ENCODE measurements around the gene MICAL2. TPM values are rescaled to one million over a fixed set of nuclear protein-coding genes. Genes with fewer than 3 reads are reported as not detected.

MICAL2 gene
- polyA plus RNA-seq, 2 of the 4 experiments (the other 2 are of a cell fraction) = 39.8 to 42.1 TPM

DNA sequence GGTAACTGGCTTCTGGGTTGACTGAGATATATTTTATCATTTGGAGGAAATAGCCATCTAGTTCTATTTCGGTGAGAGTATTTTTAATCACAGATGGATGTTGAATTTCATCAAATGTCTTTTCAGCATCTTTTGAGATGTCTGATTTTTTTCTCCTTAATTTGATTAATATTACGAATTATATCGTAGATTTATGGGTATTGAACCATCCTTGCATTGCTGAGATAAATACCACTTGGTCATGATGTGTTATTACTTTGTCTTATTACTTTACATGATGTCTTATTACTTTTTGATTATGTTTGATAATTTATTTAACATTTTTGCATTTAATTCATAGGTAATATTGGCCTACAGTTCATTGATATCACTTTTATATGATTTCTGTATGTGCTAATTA, 188.2 kb downstream of the MICAL2 start:
- POLR2A ChIA-PET = no interaction called here
- H3K9me3 ChIP-seq = peaks cover 10% of the 10 kb centered on the region; the same call in 1 of the 3 replicates
- H3K4me3 ChIP-seq = no peak overlapping the region
- H3K4me1 ChIP-seq = no peaks in the 10 kb centered on the region
- no peak overlapping the region for H3K4me2 ChIP-seq
- DNase-seq (ENCODE audit: low read depth in 1 of 2, low spot score in 1 of 2) (no peak), FAIRE-seq (peak; percentile 13), ATAC-seq (no peak)
- WGBS (ENCODE audit: missing lambda C conversion rate) = 50% methylated on average over 3 of the region's 3 CpGs
- TF ChIP-seq EHF (CRISPR knock-in tag; IDR thresholded peaks at IDR 0.05) = no peak
- no peak for TF ChIP-seq RCOR1 (IDR thresholded peaks at IDR 0.05; ENCODE audit: low read depth, low read length)
- TF ChIP-seq MAFK (IDR thresholded peaks at IDR 0.05; ENCODE audit: partially characterized antibody) = no peak
- TF ChIP-seq, protein P1, sequence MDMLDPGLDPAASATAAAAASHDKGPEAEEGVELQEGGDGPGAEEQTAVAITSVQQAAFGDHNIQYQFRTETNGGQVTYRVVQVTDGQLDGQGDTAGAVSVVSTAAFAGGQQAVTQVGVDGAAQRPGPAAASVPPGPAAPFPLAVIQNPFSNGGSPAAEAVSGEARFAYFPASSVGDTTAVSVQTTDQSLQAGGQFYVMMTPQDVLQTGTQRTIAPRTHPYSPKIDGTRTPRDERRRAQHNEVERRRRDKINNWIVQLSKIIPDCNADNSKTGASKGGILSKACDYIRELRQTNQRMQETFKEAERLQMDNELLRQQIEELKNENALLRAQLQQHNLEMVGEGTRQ (IDR thresholded peaks at IDR 0.05) = no peak
- TF ChIP-seq, protein P2, sequence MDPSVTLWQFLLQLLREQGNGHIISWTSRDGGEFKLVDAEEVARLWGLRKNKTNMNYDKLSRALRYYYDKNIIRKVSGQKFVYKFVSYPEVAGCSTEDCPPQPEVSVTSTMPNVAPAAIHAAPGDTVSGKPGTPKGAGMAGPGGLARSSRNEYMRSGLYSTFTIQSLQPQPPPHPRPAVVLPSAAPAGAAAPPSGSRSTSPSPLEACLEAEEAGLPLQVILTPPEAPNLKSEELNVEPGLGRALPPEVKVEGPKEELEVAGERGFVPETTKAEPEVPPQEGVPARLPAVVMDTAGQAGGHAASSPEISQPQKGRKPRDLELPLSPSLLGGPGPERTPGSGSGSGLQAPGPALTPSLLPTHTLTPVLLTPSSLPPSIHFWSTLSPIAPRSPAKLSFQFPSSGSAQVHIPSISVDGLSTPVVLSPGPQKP (IDR thresholded peaks at IDR 0.05; ENCODE audit: low read depth, low read length) = no peak
- no peak for TF ChIP-seq NPAS2 (CRISPR knock-in tag; IDR thresholded peaks at IDR 0.05; ENCODE audit: borderline replicate concordance)
- TF ChIP-seq CBX8 (IDR thresholded peaks at IDR 0.05) = no peak
- TF ChIP-seq HOXB5 (CRISPR knock-in tag; IDR thresholded peaks at IDR 0.05) = no peak
- TF ChIP-seq HOXA7 (CRISPR knock-in tag; IDR thresholded peaks at IDR 0.05) = no peak
- CTCF ChIA-PET = interaction anchor here (4.0 kb wide), 1 partner anchor 10 kb away, joined by 28 read pairs; no protein-coding TSS in a partner anchor
- H3K27ac ChIP-seq = no peak overlapping the region

DNA sequence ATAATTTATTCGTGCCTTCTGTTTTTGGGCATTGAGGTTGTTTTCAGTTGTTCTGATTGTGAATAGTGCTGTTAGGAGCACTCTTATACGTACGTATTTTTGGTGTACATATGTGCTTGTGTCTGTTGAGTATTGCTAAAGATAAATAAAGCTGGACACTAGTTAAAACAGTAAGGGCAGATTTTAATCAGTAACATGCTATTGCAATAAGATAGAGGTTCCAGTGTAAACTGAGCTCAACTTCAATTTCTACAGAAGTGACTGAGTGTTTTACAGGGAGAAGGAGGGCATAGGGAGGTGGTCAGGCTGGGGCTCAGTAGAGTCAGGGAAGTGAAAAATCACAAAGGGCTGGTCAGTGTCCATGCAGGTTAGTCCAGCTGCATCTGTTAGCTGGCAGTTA, 191.0 kb downstream of the MICAL2 start:
- DNase-seq (ENCODE audit: low read depth in 1 of 2, low spot score in 1 of 2) = no peak
- CTCF ChIA-PET = interaction anchor here (1.4 to 4.0 kb wide), 2 partner anchors 12 to 30 kb away, joined by 7 to 28 read pairs; no protein-coding TSS in a partner anchor

DNA sequence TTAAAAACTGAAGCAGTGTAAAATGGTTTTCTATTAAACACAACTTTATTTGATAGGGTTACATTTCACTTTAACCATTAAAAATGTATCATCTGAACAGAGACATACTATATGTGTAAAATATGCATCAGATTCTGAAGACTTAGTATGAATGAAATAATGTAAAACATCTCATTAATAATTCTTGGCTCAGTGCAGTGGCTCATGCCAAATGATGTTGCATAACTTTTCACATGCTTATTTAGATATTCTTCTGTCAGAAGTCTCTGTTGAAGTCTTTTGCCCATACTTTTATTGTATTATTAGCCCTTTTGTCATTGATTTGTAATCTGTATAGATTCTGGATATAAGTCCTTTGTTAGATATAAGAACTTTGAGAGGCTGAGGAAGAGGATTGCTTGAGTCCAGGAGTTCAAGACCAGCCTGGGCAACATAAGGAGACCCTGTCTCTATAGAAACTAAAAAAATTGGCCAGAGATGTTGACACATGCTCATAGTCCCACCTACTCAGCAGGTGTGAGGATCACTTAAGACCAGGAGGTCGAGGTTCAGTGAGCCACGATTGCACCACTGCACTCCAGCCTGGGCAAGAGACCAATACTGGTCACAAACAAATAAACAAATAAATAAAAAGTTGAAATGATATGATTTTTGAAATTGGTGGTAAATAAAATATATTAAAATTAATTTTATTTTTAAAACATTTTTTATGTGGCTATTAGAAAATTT, 193.2 kb downstream of the MICAL2 start:
- ChIA-PET POLR2A (no interaction called here), CTCF (no interaction called here)
- H3K9me3 ChIP-seq = peaks cover 6% of the 10 kb centered on the region; the same call in 1 of the 3 replicates
- ATAC-seq (no peak), DNase-seq (ENCODE audit: low read depth in 1 of 2, low spot score in 1 of 2) (no peak), FAIRE-seq (no peak)
- no peak overlapping the region for H3K27ac ChIP-seq
- 42% methylated on average over 2 of the region's 2 CpGs for WGBS (ENCODE audit: missing lambda C conversion rate)
- no peak overlapping the region for H3K4me2 ChIP-seq
- H3K4me1 ChIP-seq = no peaks in the 10 kb centered on the region
- no peak overlapping the region for H3K4me3 ChIP-seq
- TF ChIP-seq ESRRA (IDR thresholded peaks at IDR 0.05; ENCODE audit: borderline replicate concordance, low read length) (no peak), EHF (CRISPR knock-in tag; IDR thresholded peaks at IDR 0.05) (no peak)

More for the DNA sequence above, 191.0 kb downstream of the MICAL2 start:
- TF ChIP-seq RNF2 (IDR thresholded peaks at IDR 0.05; ENCODE audit: borderline replicate concordance, low read depth) = no peak
- Histone ChIP-seq H3K4me1 (no peaks in the 10 kb centered on the region), H3K27ac (no peak overlapping the region), H3K4me2 (no peak overlapping the region), H3K9me3 (peaks cover 10% of the 10 kb centered on the region; the same call in 1 of the 3 replicates), H3K4me3 (no peak overlapping the region)
- FAIRE-seq (no peak), ATAC-seq (no peak)
- POLR2A ChIA-PET = no interaction called here
- WGBS (ENCODE audit: missing lambda C conversion rate) = 77% methylated on average over 3 of the region's 3 CpGs

DNA sequence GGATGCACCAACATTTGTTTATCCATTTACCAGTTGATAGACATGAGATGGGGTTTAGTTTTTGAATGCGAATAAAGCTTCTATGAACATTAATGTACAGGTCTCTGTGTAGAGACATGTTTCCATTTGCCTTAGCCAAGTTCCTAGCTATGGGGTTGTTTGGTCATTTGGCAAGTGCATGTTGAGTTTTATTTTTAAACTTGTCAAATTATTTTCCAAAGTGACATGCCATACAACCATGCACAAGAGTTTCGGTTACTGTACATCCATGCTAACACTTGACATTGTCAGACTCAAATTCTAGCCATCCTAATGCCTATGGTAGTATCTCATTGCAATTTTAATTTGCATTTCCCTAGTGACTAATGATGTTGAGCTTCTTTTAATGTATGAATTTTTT, 196.4 kb downstream of the MICAL2 start:
- ATAC-seq (no peak), DNase-seq (ENCODE audit: low read depth in 1 of 2, low spot score in 1 of 2) (no peak), FAIRE-seq (peak; percentile 65)
- no peak overlapping the region for H3K4me3 ChIP-seq
- TF ChIP-seq RAD21 (conservative IDR thresholded peaks at IDR 0.05 in 1 of 2, IDR thresholded peaks at IDR 0.05 in 1 of 2) = no peak
- ChIA-PET CTCF (interaction anchor here (1.5 to 3.6 kb wide), 2 partner anchors 18 to 24 kb away, joined by 7 to 18 read pairs; no protein-coding TSS in a partner anchor), POLR2A (no interaction called here)
- no peak overlapping the region for H3K4me2 ChIP-seq
- 0 out of 3 replicates have a peak, but pooled peaks cover 4% of the 10 kb centered on the region for H3K9me3 ChIP-seq
- WGBS (ENCODE audit: missing lambda C conversion rate) = 93% methylated on average over 2 of the region's 2 CpGs
- no peaks in the 10 kb centered on the region for H3K4me1 ChIP-seq
- no peak overlapping the region for H3K27ac ChIP-seq

DNA sequence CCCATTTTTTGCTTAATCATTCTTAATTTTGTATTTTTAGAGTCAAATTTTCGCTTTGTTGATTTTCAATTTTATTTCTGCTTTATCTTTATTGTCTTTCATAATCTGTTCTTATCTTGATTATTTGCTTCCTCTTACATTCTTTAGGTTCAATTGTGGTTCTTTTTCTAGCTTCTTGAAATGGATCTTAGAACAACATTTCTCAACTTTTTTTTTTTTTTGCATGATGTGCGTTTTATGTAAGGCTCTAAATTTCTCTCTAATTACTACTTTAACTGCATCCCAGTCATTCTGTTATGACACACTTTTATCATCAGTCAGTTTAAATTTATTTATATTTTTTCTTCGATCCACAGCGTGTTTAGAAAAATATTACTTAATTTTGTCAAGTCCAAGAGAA, 201.7 kb downstream of the MICAL2 start:
- FAIRE-seq (peak; percentile 84), DNase-seq (ENCODE audit: low read depth in 1 of 2, low spot score in 1 of 2) (no peak), ATAC-seq (no peak)
- CTCF ChIA-PET = interaction anchor here (0.6 kb wide), 1 partner anchor 24 kb away, joined by 3 read pairs; no protein-coding TSS in a partner anchor
- no peak overlapping the region for H3K4me3 ChIP-seq
- no peaks in the 10 kb centered on the region for H3K4me1 ChIP-seq
- 90% methylated on average over 4 of the region's 4 CpGs for WGBS (ENCODE audit: missing lambda C conversion rate)
- POLR2A ChIA-PET = no interaction called here
- no peak overlapping the region for H3K27ac ChIP-seq
- peaks cover 22% of the 10 kb centered on the region for H3K9me3 ChIP-seq
- no peak overlapping the region for H3K4me2 ChIP-seq
- TF ChIP-seq MAFK (IDR thresholded peaks at IDR 0.05; ENCODE audit: partially characterized antibody) (peak; percentile 52), KDM5A (IDR thresholded peaks at IDR 0.05) (no peak), HEYL (CRISPR knock-in tag; IDR thresholded peaks at IDR 0.05) (no peak)

Small RNAs within 50 kb of the gene (small RNA-seq; reads per million reads assigned to genes)
- 0 reads per million in 6 experiments for gene MIR6124

Other genes with a start within 250 kb of the MICAL2 start
- 18.4 and 22.8 TPM in 2 replicates for gene DKK3, start 102.0 kb upstream of the MICAL2 start, polyA plus RNA-seq (2011; rRNA removed)
- gene DKK3, start 102.0 kb upstream of the MICAL2 start, polyA plus RNA-seq (2017; fragmentation: RNase III; extraction: RNeasy Plus Mini Kit Qiagen cat#74134 plus additional on column Dnase treatment) = 11.9 to 21.8 TPM (median 20.8 TPM) in 3 replicates

Measured in A549 (cell line).